Fibroblast of villous mesenchyme (primary cell): ENCODE results near the gene USP33. TPM values are rescaled to one million over a fixed set of nuclear protein-coding genes. Genes with fewer than 3 reads are reported as not detected.
A peak's percentile ranks its signal among the peaks of the same experiment; 100 is the strongest.
"Not testable (repeated sequence)": the region's sequence is repeated elsewhere in the genome, so short reads cannot be mapped to it uniquely, and the experiment has no call there.

Source experiments
- DNase-seq: peaks from one replicate; pipeline ENCODE4 v3.0.0-alpha.2; 2010; ENCODE audit warnings: low read depth
- H3K4me3 ChIP-seq: 2 replicates; pipeline ENCODE4 v1.5.1; 2011; ENCODE audit warnings: low read depth, mild to moderate bottlenecking, low read length
- CTCF ChIP-seq: IDR thresholded peaks from 2 replicates; pipeline ENCODE4 v1.5.1; 2012; ENCODE audit warnings: low read depth, mild to moderate bottlenecking, low read length; ENCODE audit not compliant: insufficient read depth
- total RNA-seq: library from RNA; depleted of rRNA; stranded (reverse); fragments of >200 nt; gene quantifications from 2 replicates; pipeline ENCODE4 v1.2.3, GENCODE V29; 2012

USP33 gene
- total RNA-seq, 1 donor: 120 TPM

GRCh38 chr1:77658271-77658670, 101.4 kb downstream of the USP33 start:
- no peak for TF ChIP-seq CTCF
- H3K4me3 ChIP-seq: no peak overlapping the region
- DNase-seq: no peak

- no peak for TF ChIP-seq CTCF
- DNase-seq: peak; percentile 17
These were observed 104.1 kb downstream of the USP33 start for GRCh38 chr1:77655431-77655974.

DNA sequence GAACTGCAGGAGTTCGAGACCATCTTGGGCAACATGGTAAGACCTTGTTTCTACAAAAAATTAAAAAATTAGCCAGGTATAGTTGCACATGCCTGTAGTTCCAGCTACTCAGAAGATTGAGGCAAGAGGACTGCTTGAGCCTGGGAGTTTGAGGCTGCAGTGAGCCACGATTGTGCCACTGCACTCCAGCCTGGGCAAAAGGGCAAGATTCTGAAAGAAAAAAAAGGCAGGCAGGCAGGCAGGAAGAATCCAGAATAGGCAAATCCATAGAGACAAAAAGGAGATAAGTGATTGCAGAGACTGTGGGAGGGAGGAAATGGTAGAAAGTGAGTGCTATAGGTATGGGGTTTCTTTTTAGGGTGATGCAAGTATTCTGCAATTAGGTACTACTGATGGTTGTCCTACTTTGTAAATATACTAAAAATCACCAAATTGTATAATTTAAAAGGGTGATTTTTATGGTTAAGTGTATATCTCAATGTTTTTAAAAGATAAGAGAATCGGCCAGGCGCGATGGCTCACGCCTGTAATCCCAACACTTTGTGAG, 106.6 kb downstream of the USP33 start:
- TF ChIP-seq CTCF: no peak
- no peak for DNase-seq
- no peak overlapping the region for H3K4me3 ChIP-seq

More at GRCh38 chr1:77655431-77655974, 104.1 kb downstream of the USP33 start:
- H3K4me3 ChIP-seq: no peak overlapping the region

- H3K4me3 ChIP-seq: no peak overlapping the region
- peak; percentile 14 for DNase-seq
- no peak for TF ChIP-seq CTCF
These were observed 107.4 kb downstream of the USP33 start for GRCh38 chr1:77652268-77652667.

DNA sequence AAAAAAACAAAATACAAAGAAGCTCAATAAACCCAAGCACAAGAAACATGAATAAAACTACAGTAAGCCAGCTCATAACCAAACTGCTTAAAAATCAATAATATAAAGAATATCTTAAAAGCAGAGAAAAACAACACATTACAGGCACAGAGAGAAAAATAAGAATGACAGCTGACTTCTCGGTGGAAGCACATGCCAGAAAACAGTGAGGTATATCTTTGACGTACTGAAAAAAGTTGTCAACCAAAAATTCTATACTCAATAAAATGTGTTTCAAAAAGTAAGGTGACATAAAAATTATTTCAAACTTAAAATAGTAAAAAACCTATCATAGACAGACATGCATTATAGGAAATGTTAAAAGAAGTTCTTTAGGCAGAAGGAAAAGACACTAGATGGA, 110.5 kb downstream of the USP33 start:
- DNase-seq: no peak
- no peak overlapping the region for H3K4me3 ChIP-seq
- no peak for TF ChIP-seq CTCF

DNA sequence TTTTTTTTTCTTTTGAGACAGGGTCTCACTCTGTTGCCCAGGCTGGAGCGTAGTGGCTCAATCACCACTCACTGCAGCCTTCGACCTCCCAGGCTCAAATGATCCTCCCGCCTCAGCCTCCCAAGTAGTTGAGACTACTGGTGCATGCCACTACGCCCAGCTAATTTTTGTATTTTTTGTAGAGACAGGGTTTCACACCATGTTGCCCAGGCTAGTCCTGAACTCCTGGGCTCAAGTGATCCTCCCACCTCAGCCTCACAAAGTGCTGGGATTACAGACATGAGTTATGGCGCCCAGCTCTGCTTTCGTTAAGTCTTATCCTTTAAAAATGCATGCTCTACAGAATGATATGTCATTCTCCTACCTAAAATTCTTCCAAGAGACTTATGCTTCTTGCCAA, 113.4 kb downstream of the USP33 start:
- not testable (repeated sequence) for DNase-seq, H3K4me3 ChIP-seq

Other genes starting within 250 kb of the USP33 start
- gene ZZZ3, start 77.2 kb downstream of the USP33 start, total RNA-seq: 63.8 and 94.6 TPM in 2 replicates
- gene MIGA1, start 19.8 kb upstream of the USP33 start, total RNA-seq: 10.0 and 16.8 TPM in 2 replicates
- 16.8 and 19.3 TPM in 2 replicates for gene NEXN, start 128.8 kb upstream of the USP33 start, total RNA-seq
- 87.0 and 125 TPM in 2 replicates for gene FUBP1, start 219.2 kb upstream of the USP33 start, total RNA-seq
- gene DNAJB4, start 245.1 kb upstream of the USP33 start, total RNA-seq: 35.4 and 57.0 TPM in 2 replicates